Mesendoderm (in vitro differentiated cells): ENCODE data around the gene GDF9.
"Not testable (repeated sequence)": the region's sequence is repeated elsewhere in the genome, so short reads cannot be mapped to it uniquely, and the experiment has no call there.

Experiments
- DNase-seq: peaks from one replicate; pipeline ENCODE4 v3.0.0; 2013
- H2AK5ac ChIP-seq: 2 replicates; pipeline ENCODE4 v1.6.1; 2013; ENCODE audit warnings: low read length, inconsistent platforms
- H2BK120ac ChIP-seq: 2 replicates; pipeline ENCODE4 v1.6.1; 2013; ENCODE audit warnings: low read depth, mild to moderate bottlenecking, low read length, moderate library complexity, mixed read lengths
- H2BK15ac ChIP-seq: replicated peaks from 2 replicates; pipeline ENCODE4 v1.6.1; 2013; ENCODE audit warnings: low read depth, mild to moderate bottlenecking, moderate library complexity
- H2BK5ac ChIP-seq: 2 replicates; pipeline ENCODE4 v1.6.1; 2013; ENCODE audit warnings: low read length, inconsistent platforms
- H3K18ac ChIP-seq: 2 replicates; pipeline ENCODE4 v1.6.1; 2013; ENCODE audit warnings: mild to moderate bottlenecking, low read length, mixed read lengths
- H3K23ac ChIP-seq: one replicate; pipeline ENCODE4 v1.6.1; 2013; ENCODE audit warnings: low read length
- H3K27ac ChIP-seq: 2 replicates; pipeline ENCODE4 v1.5.1; 2013; ENCODE audit warnings: low read depth, mild to moderate bottlenecking, inconsistent platforms, low read length, moderate library complexity
- H3K27me3 ChIP-seq: 2 replicates; pipeline ENCODE4 v1.6.1; 2013; ENCODE audit warnings: low read length, control low read depth, mild to moderate bottlenecking, inconsistent platforms; ENCODE audit not compliant: insufficient read depth, poor library complexity
- H3K36me3 ChIP-seq: 2 replicates; pipeline ENCODE4 v1.6.1; 2013; ENCODE audit warnings: low read length, inconsistent platforms; ENCODE audit not compliant: control insufficient read depth, insufficient read depth
- H3K4ac ChIP-seq: one replicate; pipeline ENCODE4 v1.6.1; 2013; ENCODE audit warnings: low read depth, mild to moderate bottlenecking, low read length, moderate library complexity
- H3K4me1 ChIP-seq: 2 replicates; pipeline ENCODE4 v1.6.1; 2013; ENCODE audit warnings: low read depth, low read length, inconsistent platforms; ENCODE audit not compliant: control insufficient read depth
- H3K4me2 ChIP-seq: 2 replicates; pipeline ENCODE4 v1.6.1; 2013; ENCODE audit warnings: low read length
- H3K4me3 ChIP-seq: 2 replicates; pipeline ENCODE4 v1.5.1; 2013; ENCODE audit warnings: mild to moderate bottlenecking, low read length
- H3K56ac ChIP-seq: one replicate; pipeline ENCODE4 v1.6.1; 2013; ENCODE audit warnings: low read length
- H3K79me1 ChIP-seq: 2 replicates; pipeline ENCODE4 v1.6.1; 2013; ENCODE audit warnings: low read length, inconsistent platforms
- H3K79me2 ChIP-seq: 2 replicates; pipeline ENCODE4 v1.6.1; 2013; ENCODE audit warnings: mild to moderate bottlenecking, low read length; ENCODE audit not compliant: control insufficient read depth, insufficient read depth
- H3K9ac ChIP-seq: 2 replicates; pipeline ENCODE4 v1.6.1; 2013; ENCODE audit warnings: low read length, inconsistent platforms
- H4K5ac ChIP-seq: one replicate; pipeline ENCODE4 v1.6.1; 2013; ENCODE audit warnings: low read length
- H4K8ac ChIP-seq: one replicate; pipeline ENCODE4 v1.6.1; 2013; ENCODE audit warnings: low read depth, mild to moderate bottlenecking, control low read depth, low read length, moderate library complexity
- WGBS: extraction: QIAGEN DNeasy Blood & Tissue Kit; methylation state at CpG from one replicate; pipeline ENCODE4 v1.1.7; 2013; ENCODE audit warnings: low lambda C conversion rate, missing lambda C conversion rate; ENCODE audit not compliant: insufficient coverage; ENCODE audit errors: extremely low coverage; 5-methylcytosine and 5-hydroxymethylcytosine counted together

GDF9 gene

DNA sequence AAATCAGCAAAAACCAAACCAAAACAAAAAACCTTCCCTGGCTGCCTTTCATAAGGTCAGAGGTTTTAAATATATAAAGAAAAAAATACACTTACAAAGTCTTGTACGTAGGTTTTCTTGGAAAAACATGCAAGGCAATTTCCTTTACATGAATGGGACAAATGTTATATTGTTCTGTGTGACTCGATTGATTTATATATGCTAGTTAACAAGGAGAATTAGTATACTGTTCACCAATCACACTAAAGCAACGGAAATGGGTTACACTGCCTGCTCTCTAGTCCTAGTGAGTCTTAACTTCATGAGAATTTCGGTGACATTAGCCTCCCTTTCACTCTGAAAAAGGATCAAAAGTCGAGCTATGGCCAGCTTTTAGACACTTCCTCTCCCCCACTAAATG is 5.5 kb downstream of the GDF9 start:
- H3K27me3 ChIP-seq = no peaks in the 10 kb centered on the region
- no peak overlapping the region for H3K4me3 ChIP-seq
- no peak overlapping the region for H3K27ac ChIP-seq
- no peak overlapping the region for H3K4me2 ChIP-seq
- no peak overlapping the region for H3K56ac ChIP-seq
- no peak overlapping the region for H2BK5ac ChIP-seq
- H3K79me2 ChIP-seq = no peaks in the 10 kb centered on the region
- H3K4ac ChIP-seq = no peak overlapping the region
- H3K4me1 ChIP-seq = peaks cover 2% of the 10 kb centered on the region
- H3K23ac ChIP-seq = no peak overlapping the region
- no peak overlapping the region for H4K8ac ChIP-seq
- no peaks in the 10 kb centered on the region for H3K79me1 ChIP-seq
- no peak for DNase-seq
- no peak overlapping the region for H3K18ac ChIP-seq
- no peak overlapping the region for H4K5ac ChIP-seq
- H2BK15ac ChIP-seq = no peak overlapping the region
- no peak overlapping the region for H2BK120ac ChIP-seq
- H3K9ac ChIP-seq = no peak overlapping the region
- no CpG with 5 or more reads among the region's 5 CpGs for WGBS
- no peaks in the 10 kb centered on the region for H3K36me3 ChIP-seq
- H2AK5ac ChIP-seq = no peak overlapping the region

DNA sequence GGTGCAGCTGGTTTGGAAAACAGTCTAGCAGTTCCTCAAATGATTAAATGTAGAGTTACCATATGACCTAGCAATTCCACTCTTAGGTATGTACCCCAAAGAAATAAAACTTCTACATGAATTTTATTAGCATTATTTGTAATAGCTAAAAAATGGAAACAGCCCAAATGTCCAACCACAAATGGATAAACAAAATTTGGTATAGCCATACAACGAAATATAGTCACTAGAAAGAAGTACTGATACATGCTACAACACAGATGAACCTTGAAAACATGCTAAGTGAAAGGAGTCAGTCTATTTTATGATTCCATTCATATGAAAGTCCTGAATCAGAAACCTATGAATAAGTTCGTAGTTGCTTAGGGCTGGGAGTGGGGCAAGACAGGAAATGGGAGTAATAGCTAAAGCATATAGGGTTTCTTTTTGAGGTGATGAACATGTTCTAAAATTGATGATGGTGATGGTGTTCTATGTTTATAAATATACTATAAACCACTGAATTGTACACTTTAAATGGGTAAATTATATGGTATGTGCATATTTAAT is 6.3 kb downstream of the GDF9 start:
- no peak overlapping the region for H3K18ac ChIP-seq
- H3K27me3 ChIP-seq = no peaks in the 10 kb centered on the region
- H3K79me2 ChIP-seq = no peaks in the 10 kb centered on the region
- H3K9ac ChIP-seq = no peak overlapping the region
- no peaks in the 10 kb centered on the region for H3K36me3 ChIP-seq
- H3K4me3 ChIP-seq = no peak overlapping the region
- no peak overlapping the region for H3K4ac ChIP-seq
- no CpG with 5 or more reads among the region's 2 CpGs for WGBS
- H3K23ac ChIP-seq = no peak overlapping the region
- no peak overlapping the region for H2BK5ac ChIP-seq
- H2BK120ac ChIP-seq = no peak overlapping the region
- H3K56ac ChIP-seq = no peak overlapping the region
- H2AK5ac ChIP-seq = no peak overlapping the region
- H3K79me1 ChIP-seq = no peaks in the 10 kb centered on the region
- DNase-seq = no peak
- no peak overlapping the region for H2BK15ac ChIP-seq
- no peak overlapping the region for H3K4me2 ChIP-seq
- no peaks in the 10 kb centered on the region for H3K4me1 ChIP-seq
- no peak overlapping the region for H4K5ac ChIP-seq
- no peak overlapping the region for H4K8ac ChIP-seq
- no peak overlapping the region for H3K27ac ChIP-seq

DNA sequence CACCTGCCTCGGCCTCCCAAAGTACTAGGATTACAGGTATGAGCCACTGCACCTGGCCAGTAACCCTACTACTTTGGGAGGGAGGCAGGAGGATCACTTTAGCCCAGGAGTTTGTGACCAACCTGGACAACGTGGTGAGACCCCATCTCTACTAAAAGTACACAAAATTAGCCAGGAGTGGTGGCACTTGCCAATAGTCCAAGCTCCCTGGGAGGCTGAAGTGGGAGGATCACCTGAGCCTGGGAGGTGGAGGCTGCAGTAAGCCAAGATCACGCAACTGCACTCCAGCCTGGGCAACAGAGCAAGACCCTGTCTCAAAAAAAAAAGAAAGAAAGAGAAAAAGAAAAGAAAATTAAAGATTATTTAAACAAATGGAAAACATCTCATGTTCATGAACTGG is 10.3 kb downstream of the GDF9 start:
- no peak overlapping the region for H2AK5ac ChIP-seq
- H3K4ac ChIP-seq = no peak overlapping the region
- no peak overlapping the region for H4K5ac ChIP-seq
- no peak overlapping the region for H3K9ac ChIP-seq
- H3K27ac ChIP-seq = no peak overlapping the region
- H3K79me1 ChIP-seq = no peaks in the 10 kb centered on the region
- H3K36me3 ChIP-seq = no peaks in the 10 kb centered on the region
- H2BK15ac ChIP-seq = no peak overlapping the region
- no peak overlapping the region for H3K23ac ChIP-seq
- no peak overlapping the region for H4K8ac ChIP-seq
- H3K27me3 ChIP-seq = no peaks in the 10 kb centered on the region
- H3K4me2 ChIP-seq = no peak overlapping the region
- WGBS = no CpG with 5 or more reads among the region's 3 CpGs
- H3K18ac ChIP-seq = no peak overlapping the region
- H3K79me2 ChIP-seq = no peaks in the 10 kb centered on the region
- H3K4me3 ChIP-seq = no peak overlapping the region
- DNase-seq = no peak
- H3K4me1 ChIP-seq = no peaks in the 10 kb centered on the region
- no peak overlapping the region for H2BK5ac ChIP-seq
- no peak overlapping the region for H2BK120ac ChIP-seq
- no peak overlapping the region for H3K56ac ChIP-seq

DNA sequence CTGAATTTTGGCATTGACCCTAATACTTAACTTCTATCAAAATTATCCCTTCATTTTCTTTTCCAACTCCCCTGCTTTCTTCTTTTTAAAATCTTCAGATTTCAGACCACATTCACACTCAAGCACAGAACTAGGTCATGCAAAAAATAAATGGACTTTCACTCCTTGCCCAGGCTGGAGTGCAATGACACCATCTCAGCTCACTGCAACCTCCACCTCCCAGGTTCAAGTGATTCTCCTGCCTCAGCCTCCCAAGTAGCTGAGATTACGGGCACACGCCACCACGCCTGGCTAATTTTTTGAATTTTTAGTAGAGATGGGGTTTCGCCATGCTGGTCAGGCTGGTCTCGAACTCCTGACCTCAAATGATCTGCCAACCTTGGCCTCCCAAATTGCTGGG is 11.3 kb downstream of the GDF9 start:
- H4K5ac ChIP-seq, H2BK120ac ChIP-seq, DNase-seq, H3K4me3 ChIP-seq, H3K23ac ChIP-seq, H2BK15ac ChIP-seq, H3K56ac ChIP-seq, H3K4ac ChIP-seq, H3K27me3 ChIP-seq, H4K8ac ChIP-seq, H3K79me2 ChIP-seq, H3K27ac ChIP-seq, H3K36me3 ChIP-seq, H3K4me2 ChIP-seq, H2BK5ac ChIP-seq, H2AK5ac ChIP-seq, H3K9ac ChIP-seq, H3K4me1 ChIP-seq, H3K18ac ChIP-seq, H3K79me1 ChIP-seq: not testable (repeated sequence)
- WGBS = no CpG with 5 or more reads among the region's 5 CpGs

DNA sequence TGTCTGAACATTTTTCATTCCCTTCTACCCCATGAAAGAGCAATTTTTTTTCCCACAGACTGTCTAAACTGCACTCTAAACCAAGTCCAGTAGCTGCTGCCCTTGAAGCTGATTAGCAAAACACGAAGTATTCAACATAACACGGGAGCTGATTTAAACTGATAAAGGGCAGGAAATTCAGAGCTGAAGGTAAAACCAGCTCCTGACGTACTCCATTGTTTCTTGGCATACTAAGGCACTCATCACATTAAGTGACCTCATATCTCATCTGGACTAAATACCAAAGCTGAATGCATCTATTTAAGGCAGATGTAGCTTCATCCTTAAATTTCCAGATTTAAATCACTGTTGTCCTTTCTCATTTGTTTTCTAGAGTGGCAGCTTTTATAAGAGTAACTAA is 12.0 kb downstream of the GDF9 start:
- no peak overlapping the region for H3K4me2 ChIP-seq
- H2BK15ac ChIP-seq = no peak overlapping the region
- H3K27me3 ChIP-seq = no peaks in the 10 kb centered on the region
- no peak overlapping the region for H2AK5ac ChIP-seq
- no peak overlapping the region for H2BK120ac ChIP-seq
- no CpG with 5 or more reads among the region's 3 CpGs for WGBS
- no peak overlapping the region for H3K4ac ChIP-seq
- H3K56ac ChIP-seq = no peak overlapping the region
- no peaks in the 10 kb centered on the region for H3K4me1 ChIP-seq
- no peak overlapping the region for H3K23ac ChIP-seq
- DNase-seq = peak; percentile 56
- H3K79me2 ChIP-seq = no peaks in the 10 kb centered on the region
- H3K36me3 ChIP-seq = no peaks in the 10 kb centered on the region
- H2BK5ac ChIP-seq = no peak overlapping the region
- H4K5ac ChIP-seq = no peak overlapping the region
- no peak overlapping the region for H3K4me3 ChIP-seq
- H4K8ac ChIP-seq = no peak overlapping the region
- H3K9ac ChIP-seq = no peak overlapping the region
- H3K79me1 ChIP-seq = no peaks in the 10 kb centered on the region
- no peak overlapping the region for H3K27ac ChIP-seq
- H3K18ac ChIP-seq = no peak overlapping the region

DNA sequence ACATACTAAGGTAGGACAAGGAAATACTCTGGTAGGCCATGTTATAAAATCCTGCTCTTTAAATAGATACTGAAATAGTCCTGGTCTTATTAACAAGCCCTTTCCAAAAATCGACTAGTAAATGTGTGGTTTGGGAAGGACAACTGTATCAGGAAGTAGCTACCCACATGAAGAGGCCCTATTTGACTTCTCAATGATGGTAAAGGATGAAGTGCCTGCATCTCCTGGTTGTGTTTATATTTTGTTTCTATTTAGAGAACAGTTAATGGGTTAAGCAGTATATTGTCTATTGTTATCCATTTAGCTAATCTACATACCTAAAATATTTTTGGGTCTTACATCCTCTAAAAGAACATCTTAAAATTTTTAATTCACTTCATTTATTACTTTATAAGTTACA is 12.5 kb downstream of the GDF9 start:
- H3K4me3 ChIP-seq = no peak overlapping the region

More for the DNA sequence above, 12.5 kb downstream of the GDF9 start:
- H3K18ac ChIP-seq = no peak overlapping the region
- H3K4me1 ChIP-seq = no peaks in the 10 kb centered on the region
- no peaks in the 10 kb centered on the region for H3K79me1 ChIP-seq
- no peak overlapping the region for H3K4ac ChIP-seq
- no peak overlapping the region for H3K4me2 ChIP-seq
- H3K23ac ChIP-seq = no peak overlapping the region
- H3K27ac ChIP-seq = no peak overlapping the region
- H2AK5ac ChIP-seq = no peak overlapping the region
- no peaks in the 10 kb centered on the region for H3K79me2 ChIP-seq
- no peak overlapping the region for H2BK120ac ChIP-seq
- no peak overlapping the region for H3K9ac ChIP-seq
- H3K36me3 ChIP-seq = no peaks in the 10 kb centered on the region
- no peak for DNase-seq
- H3K27me3 ChIP-seq = no peaks in the 10 kb centered on the region
- H2BK5ac ChIP-seq = no peak overlapping the region
- H4K8ac ChIP-seq = no peak overlapping the region
- H2BK15ac ChIP-seq = no peak overlapping the region
- WGBS = no CpG with 5 or more reads among the region's 1 CpG
- H4K5ac ChIP-seq = no peak overlapping the region
- H3K56ac ChIP-seq = no peak overlapping the region
